ENCODE measurements around the gene WNT7B.

The WNT7B gene

GRCh38 chr22:45942787-45943493 lies 34.0 kb downstream of the WNT7B start:
- POLR2A ChIA-PET = no interaction called here
- CTCF ChIA-PET = no interaction called here
- WGBS (ENCODE audit: insufficient coverage) = 99% methylated on average over 18 of the region's 32 CpGs

GRCh38 chr22:45942344-45942743 lies 34.6 kb downstream of the WNT7B start:
- H3K27ac ChIP-seq (ENCODE audit: insufficient read depth in 1 of 2, low read depth in 1 of 2, low read length in 2 of 2, poor library complexity in 1 of 2, severe bottlenecking in 2 of 2) = no peak overlapping the region
- no peak overlapping the region for H3K4me3 ChIP-seq (ENCODE audit: control insufficient read depth in 1 of 7, extremely low read depth in 1 of 7, insufficient read depth in 4 of 7, low read depth in 2 of 7, low read length in 6 of 7)
- H3K36me3 ChIP-seq (ENCODE audit: control insufficient read depth in 4 of 4, insufficient read depth in 4 of 4, low read length in 3 of 4) = no peaks in the 10 kb centered on the region
- CTCF ChIA-PET = interaction anchor here (1.4 kb wide), 1 partner anchor 18 kb away, joined by 3 read pairs; no protein-coding TSS in a partner anchor
- peaks cover 0 to 3% (median 0%) of the 10 kb centered on the region in 5 experiments for H3K27me3 ChIP-seq (replicated peaks in 2 of 5; ENCODE audit: control insufficient read depth in 4 of 5, insufficient read depth in 5 of 5, low read length in 4 of 5)
- no peaks in the 10 kb centered on the region for H3K4me1 ChIP-seq (ENCODE audit: control extremely low read depth in 1 of 4, control insufficient read depth in 4 of 4, insufficient read depth in 4 of 4, low read length in 3 of 4)
- WGBS (ENCODE audit: insufficient coverage) = 93% methylated on average over 8 of the region's 9 CpGs
- H3K9me3 ChIP-seq (ENCODE audit: control extremely low read depth in 1 of 5, control insufficient read depth in 4 of 5, insufficient read depth in 2 of 5, low read depth in 1 of 5, low read length in 4 of 5) = peaks cover 0 to 3% (median 0%) of the 10 kb centered on the region in 5 experiments
- POLR2A ChIA-PET = no interaction called here
- DNase-seq = no peak

More at GRCh38 chr22:45942787-45943493, 34.0 kb downstream of the WNT7B start:
- Histone ChIP-seq H3K27me3 (replicated peaks in 2 of 5; ENCODE audit: control insufficient read depth in 4 of 5, insufficient read depth in 5 of 5, low read length in 4 of 5) (peaks cover 0 to 2% (median 0%) of the 10 kb centered on the region in 5 experiments), H3K36me3 (ENCODE audit: control insufficient read depth in 4 of 4, insufficient read depth in 4 of 4, low read length in 3 of 4) (no peaks in the 10 kb centered on the region), H3K9me3 (ENCODE audit: control extremely low read depth in 1 of 5, control insufficient read depth in 4 of 5, insufficient read depth in 2 of 5, low read depth in 1 of 5, low read length in 4 of 5) (peaks cover 0 to 3% (median 0%) of the 10 kb centered on the region in 5 experiments), H3K4me3 (ENCODE audit: control insufficient read depth in 1 of 7, extremely low read depth in 1 of 7, insufficient read depth in 4 of 7, low read depth in 2 of 7, low read length in 6 of 7) (no peak overlapping the region), H3K4me1 (ENCODE audit: control extremely low read depth in 1 of 4, control insufficient read depth in 4 of 4, insufficient read depth in 4 of 4, low read length in 3 of 4) (no peaks in the 10 kb centered on the region), H3K27ac (ENCODE audit: insufficient read depth in 1 of 2, low read depth in 1 of 2, low read length in 2 of 2, poor library complexity in 1 of 2, severe bottlenecking in 2 of 2) (no peak overlapping the region)
- no peak for DNase-seq

GRCh38 chr22:45938913-45939312 lies 38.0 kb downstream of the WNT7B start:
- Histone ChIP-seq H3K36me3 (ENCODE audit: control insufficient read depth in 4 of 4, insufficient read depth in 4 of 4, low read length in 3 of 4) (no peaks in the 10 kb centered on the region), H3K9me3 (ENCODE audit: control extremely low read depth in 1 of 5, control insufficient read depth in 4 of 5, insufficient read depth in 2 of 5, low read depth in 1 of 5, low read length in 4 of 5) (peaks cover 0 to 3% (median 0%) of the 10 kb centered on the region in 5 experiments), H3K27ac (ENCODE audit: insufficient read depth in 1 of 2, low read depth in 1 of 2, low read length in 2 of 2, poor library complexity in 1 of 2, severe bottlenecking in 2 of 2) (no peak overlapping the region), H3K27me3 (replicated peaks in 2 of 5; ENCODE audit: control insufficient read depth in 4 of 5, insufficient read depth in 5 of 5, low read length in 4 of 5) (peaks cover 0 to 30% (median 5%) of the 10 kb centered on the region in 5 experiments), H3K4me3 (ENCODE audit: control insufficient read depth in 1 of 7, extremely low read depth in 1 of 7, insufficient read depth in 4 of 7, low read depth in 2 of 7, low read length in 6 of 7) (no peak overlapping the region), H3K4me1 (ENCODE audit: control extremely low read depth in 1 of 4, control insufficient read depth in 4 of 4, insufficient read depth in 4 of 4, low read length in 3 of 4) (peaks cover 0 to 4% (median 0%) of the 10 kb centered on the region in 4 experiments)
- WGBS (ENCODE audit: insufficient coverage) = 100% methylated on average over 2 of the region's 3 CpGs
- ChIA-PET POLR2A (interaction anchor here (0.6 kb wide), 1 partner anchor 144 kb away, joined by 3 read pairs; no protein-coding TSS in a partner anchor), CTCF (no interaction called here)
- no peak for DNase-seq

- Histone ChIP-seq H3K27ac (ENCODE audit: insufficient read depth in 1 of 2, low read depth in 1 of 2, low read length in 2 of 2, poor library complexity in 1 of 2, severe bottlenecking in 2 of 2) (no peak overlapping the region), H3K4me1 (ENCODE audit: control extremely low read depth in 1 of 4, control insufficient read depth in 4 of 4, insufficient read depth in 4 of 4, low read length in 3 of 4) (peaks cover 0 to 4% (median 0%) of the 10 kb centered on the region in 4 experiments), H3K36me3 (ENCODE audit: control insufficient read depth in 4 of 4, insufficient read depth in 4 of 4, low read length in 3 of 4) (no peaks in the 10 kb centered on the region), H3K4me3 (ENCODE audit: control insufficient read depth in 1 of 7, extremely low read depth in 1 of 7, insufficient read depth in 4 of 7, low read depth in 2 of 7, low read length in 6 of 7) (no peak overlapping the region), H3K9me3 (ENCODE audit: control extremely low read depth in 1 of 5, control insufficient read depth in 4 of 5, insufficient read depth in 2 of 5, low read depth in 1 of 5, low read length in 4 of 5) (peaks cover 0 to 3% (median 0%) of the 10 kb centered on the region in 5 experiments), H3K27me3 (replicated peaks in 2 of 5; ENCODE audit: control insufficient read depth in 4 of 5, insufficient read depth in 5 of 5, low read length in 4 of 5) (peaks cover 0 to 39% (median 7%) of the 10 kb centered on the region in 5 experiments)
- ChIA-PET CTCF (no interaction called here), POLR2A (no interaction called here)
- 100% methylated on average over 5 of the region's 8 CpGs for WGBS (ENCODE audit: insufficient coverage)
- no peak for DNase-seq
Measured at GRCh38 chr22:45937960-45938359, 39.0 kb downstream of the WNT7B start.

- CTCF ChIA-PET = no interaction called here
- Histone ChIP-seq H3K4me1 (ENCODE audit: control extremely low read depth in 1 of 4, control insufficient read depth in 4 of 4, insufficient read depth in 4 of 4, low read length in 3 of 4) (peaks cover 0 to 4% (median 0%) of the 10 kb centered on the region in 4 experiments), H3K27ac (ENCODE audit: insufficient read depth in 1 of 2, low read depth in 1 of 2, low read length in 2 of 2, poor library complexity in 1 of 2, severe bottlenecking in 2 of 2) (no peak overlapping the region), H3K9me3 (ENCODE audit: control extremely low read depth in 1 of 5, control insufficient read depth in 4 of 5, insufficient read depth in 2 of 5, low read depth in 1 of 5, low read length in 4 of 5) (peaks cover 0 to 3% (median 0%) of the 10 kb centered on the region in 5 experiments), H3K27me3 (replicated peaks in 2 of 5; ENCODE audit: control insufficient read depth in 4 of 5, insufficient read depth in 5 of 5, low read length in 4 of 5) (peaks cover 0 to 63% (median 7%) of the 10 kb centered on the region in 5 experiments), H3K4me3 (ENCODE audit: control insufficient read depth in 1 of 7, extremely low read depth in 1 of 7, insufficient read depth in 4 of 7, low read depth in 2 of 7, low read length in 6 of 7) (no peak overlapping the region), H3K36me3 (ENCODE audit: control insufficient read depth in 4 of 4, insufficient read depth in 4 of 4, low read length in 3 of 4) (no peaks in the 10 kb centered on the region)
- POLR2A ChIA-PET = no interaction called here
- no peak for DNase-seq
- 87% methylated on average over 3 of the region's 6 CpGs for WGBS (ENCODE audit: insufficient coverage)
Measured at GRCh38 chr22:45935573-45935972, 41.4 kb downstream of the WNT7B start.

- peaks cover 0 to 71% (median 7%) of the 10 kb centered on the region in 5 experiments for H3K27me3 ChIP-seq (replicated peaks in 2 of 5; ENCODE audit: control insufficient read depth in 4 of 5, insufficient read depth in 5 of 5, low read length in 4 of 5)
- DNase-seq = peak in 2 of 3 donors; percentile 39 to 42
- peaks cover 0 to 4% (median 0%) of the 10 kb centered on the region in 4 experiments for H3K4me1 ChIP-seq (ENCODE audit: control extremely low read depth in 1 of 4, control insufficient read depth in 4 of 4, insufficient read depth in 4 of 4, low read length in 3 of 4)
- no peak overlapping the region for H3K4me3 ChIP-seq (ENCODE audit: control insufficient read depth in 1 of 7, extremely low read depth in 1 of 7, insufficient read depth in 4 of 7, low read depth in 2 of 7, low read length in 6 of 7)
- H3K9me3 ChIP-seq (ENCODE audit: control extremely low read depth in 1 of 5, control insufficient read depth in 4 of 5, insufficient read depth in 2 of 5, low read depth in 1 of 5, low read length in 4 of 5) = peaks cover 0 to 3% (median 0%) of the 10 kb centered on the region in 5 experiments
- WGBS (ENCODE audit: insufficient coverage) = 55% methylated on average over 20 of the region's 27 CpGs
- no peak overlapping the region for H3K27ac ChIP-seq (ENCODE audit: insufficient read depth in 1 of 2, low read depth in 1 of 2, low read length in 2 of 2, poor library complexity in 1 of 2, severe bottlenecking in 2 of 2)
- POLR2A ChIA-PET = no interaction called here
- CTCF ChIA-PET = no interaction called here
- H3K36me3 ChIP-seq (ENCODE audit: control insufficient read depth in 4 of 4, insufficient read depth in 4 of 4, low read length in 3 of 4) = no peaks in the 10 kb centered on the region
Measured at GRCh38 chr22:45934659-45935341, 42.2 kb downstream of the WNT7B start.

GRCh38 chr22:45934168-45934564 lies 42.8 kb downstream of the WNT7B start:
- Histone ChIP-seq H3K9me3 (ENCODE audit: control extremely low read depth in 1 of 5, control insufficient read depth in 4 of 5, insufficient read depth in 2 of 5, low read depth in 1 of 5, low read length in 4 of 5) (peaks cover 0 to 3% (median 0%) of the 10 kb centered on the region in 5 experiments), H3K36me3 (ENCODE audit: control insufficient read depth in 4 of 4, insufficient read depth in 4 of 4, low read length in 3 of 4) (no peaks in the 10 kb centered on the region), H3K27ac (ENCODE audit: insufficient read depth in 1 of 2, low read depth in 1 of 2, low read length in 2 of 2, poor library complexity in 1 of 2, severe bottlenecking in 2 of 2) (no peak overlapping the region), H3K4me1 (ENCODE audit: control extremely low read depth in 1 of 4, control insufficient read depth in 4 of 4, insufficient read depth in 4 of 4, low read length in 3 of 4) (peaks cover 0 to 4% (median 0%) of the 10 kb centered on the region in 4 experiments), H3K4me3 (ENCODE audit: control insufficient read depth in 1 of 7, extremely low read depth in 1 of 7, insufficient read depth in 4 of 7, low read depth in 2 of 7, low read length in 6 of 7) (no peak overlapping the region), H3K27me3 (replicated peaks in 2 of 5; ENCODE audit: control insufficient read depth in 4 of 5, insufficient read depth in 5 of 5, low read length in 4 of 5) (peaks cover 0 to 72% (median 7%) of the 10 kb centered on the region in 5 experiments)
- whole genome bisulfite sequencing (ENCODE audit: insufficient coverage) = 82% methylated on average over 6 of the region's 6 CpGs
- CTCF ChIA-PET = no interaction called here
- POLR2A ChIA-PET = no interaction called here
- DNase-seq = no peak
